NOMO-1 treated with DMSO at 0.1 percent for 48 hours (cell line): ENCODE data around the gene GRPEL1.

Experiments
- DNase-seq: peaks from one replicate; lab custom pipeline; 2025; ENCODE audit not compliant: unreplicated experiment; lab: John Stamatoyannopoulos, UW

The GRPEL1 gene

DNA sequence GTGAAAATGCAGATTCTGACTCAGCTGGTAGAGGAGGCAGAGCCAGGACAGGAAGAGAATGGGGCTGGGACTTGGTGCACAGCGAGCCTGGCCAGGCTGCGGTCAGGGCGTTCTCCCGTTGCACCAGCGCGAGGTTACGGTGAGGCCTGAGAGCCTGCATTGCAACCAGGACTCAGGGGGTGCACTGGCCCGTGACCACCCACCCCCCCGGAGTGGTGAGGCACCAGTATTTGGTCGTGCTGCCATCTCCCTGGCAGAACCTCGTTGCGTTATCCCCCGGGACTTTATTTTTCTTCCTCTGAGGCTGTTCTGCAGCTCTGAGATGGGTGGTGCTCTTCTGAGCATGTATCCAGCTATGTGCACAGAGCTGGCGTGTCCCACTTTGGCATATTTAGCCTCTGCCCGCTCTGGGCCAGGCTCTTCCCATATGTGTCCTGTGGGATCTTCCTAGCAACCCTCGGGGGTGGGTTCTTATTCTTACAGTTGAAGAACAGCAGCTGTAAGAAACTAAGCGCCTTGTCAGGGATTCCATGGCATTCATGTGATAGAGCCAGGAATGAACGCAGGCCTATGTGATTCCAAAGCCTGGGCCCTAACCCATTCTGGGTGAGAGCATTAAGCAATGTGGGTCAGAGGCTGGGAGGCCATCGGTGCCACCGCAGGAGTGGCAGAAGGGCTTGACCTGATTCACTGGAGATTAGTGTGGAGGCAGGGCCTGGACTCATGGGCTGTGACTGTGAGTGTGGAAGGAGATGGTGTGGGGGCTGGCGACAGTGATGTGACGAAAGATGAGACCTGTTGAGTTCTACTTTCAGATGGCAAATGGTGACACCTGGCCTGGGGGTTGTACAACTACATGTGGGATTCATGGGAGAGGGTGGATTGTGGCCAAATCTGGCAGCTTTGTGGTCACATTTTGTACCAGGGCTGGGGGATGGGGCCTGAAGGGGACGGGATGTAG is 21.6 kb downstream of the GRPEL1 start:
- DNase-seq = no peak

DNA sequence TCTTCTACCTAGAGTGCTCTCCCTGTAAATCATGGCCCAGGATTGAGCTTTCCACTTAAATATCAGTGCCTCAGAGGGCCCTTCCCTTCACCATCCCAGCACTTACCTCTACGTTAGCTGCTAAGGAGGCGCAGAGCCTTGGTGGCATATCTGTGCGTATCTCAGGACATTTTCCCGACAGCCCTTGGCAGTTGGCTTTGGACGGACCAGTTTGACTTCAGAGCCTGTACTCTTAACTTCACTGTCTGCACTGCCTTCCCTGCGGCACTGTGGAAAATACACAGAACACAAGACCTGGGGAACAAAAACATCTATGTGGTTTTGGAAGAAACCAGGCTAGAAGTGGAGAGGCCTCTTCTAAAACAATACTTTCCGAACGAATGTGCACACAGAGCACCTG is 22.3 kb downstream of the GRPEL1 start:
- DNase-seq = no peak

DNA sequence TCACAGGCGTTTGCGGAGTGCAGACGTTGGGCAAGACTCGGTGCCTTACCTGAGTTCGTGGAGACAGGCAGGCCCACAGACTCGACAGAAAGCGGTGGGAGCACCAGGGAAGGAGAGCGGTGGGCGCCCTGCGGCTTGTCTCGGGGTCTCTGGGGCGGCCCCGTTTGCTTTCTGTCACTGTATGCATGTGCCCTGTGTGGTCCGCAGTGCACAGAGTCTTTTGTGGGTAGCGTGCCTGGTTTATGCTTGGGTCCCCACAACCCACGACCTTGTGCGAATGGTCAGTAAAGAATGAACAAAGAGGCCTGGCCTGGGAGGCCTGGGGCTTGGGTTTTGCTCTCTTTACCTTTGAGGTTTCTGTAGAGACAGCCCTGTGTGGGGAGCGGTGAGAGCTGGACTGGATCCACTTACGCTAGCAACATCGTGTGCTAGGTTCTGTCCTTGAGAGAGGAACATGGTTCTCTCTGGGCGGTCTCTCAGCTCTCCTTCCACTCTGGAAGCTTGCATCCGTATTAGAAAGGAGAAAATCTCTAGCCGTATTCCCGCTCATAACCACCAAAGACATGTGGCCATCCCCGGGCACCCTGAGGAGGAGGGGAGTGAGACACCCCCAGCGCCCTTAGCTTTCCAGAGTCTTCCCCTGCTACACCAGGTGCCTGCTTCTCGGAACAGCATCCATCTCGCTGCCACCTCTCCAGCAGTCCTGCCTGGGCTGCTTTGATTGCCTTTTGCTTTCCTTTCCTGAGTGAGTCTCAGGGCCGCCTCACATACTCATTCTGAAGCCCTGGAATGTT is 23.5 kb downstream of the GRPEL1 start:
- no peak for DNase-seq

GRCh38 chr4:7043284-7044136 is 24.4 kb downstream of the GRPEL1 start, which contains the start of gene TADA2B:
TADA2B (plus strand) TSS chr4:7043372; CDS start chr4:7043580, 208 bp downstream.
- peak; percentile 28 for DNase-seq

DNA sequence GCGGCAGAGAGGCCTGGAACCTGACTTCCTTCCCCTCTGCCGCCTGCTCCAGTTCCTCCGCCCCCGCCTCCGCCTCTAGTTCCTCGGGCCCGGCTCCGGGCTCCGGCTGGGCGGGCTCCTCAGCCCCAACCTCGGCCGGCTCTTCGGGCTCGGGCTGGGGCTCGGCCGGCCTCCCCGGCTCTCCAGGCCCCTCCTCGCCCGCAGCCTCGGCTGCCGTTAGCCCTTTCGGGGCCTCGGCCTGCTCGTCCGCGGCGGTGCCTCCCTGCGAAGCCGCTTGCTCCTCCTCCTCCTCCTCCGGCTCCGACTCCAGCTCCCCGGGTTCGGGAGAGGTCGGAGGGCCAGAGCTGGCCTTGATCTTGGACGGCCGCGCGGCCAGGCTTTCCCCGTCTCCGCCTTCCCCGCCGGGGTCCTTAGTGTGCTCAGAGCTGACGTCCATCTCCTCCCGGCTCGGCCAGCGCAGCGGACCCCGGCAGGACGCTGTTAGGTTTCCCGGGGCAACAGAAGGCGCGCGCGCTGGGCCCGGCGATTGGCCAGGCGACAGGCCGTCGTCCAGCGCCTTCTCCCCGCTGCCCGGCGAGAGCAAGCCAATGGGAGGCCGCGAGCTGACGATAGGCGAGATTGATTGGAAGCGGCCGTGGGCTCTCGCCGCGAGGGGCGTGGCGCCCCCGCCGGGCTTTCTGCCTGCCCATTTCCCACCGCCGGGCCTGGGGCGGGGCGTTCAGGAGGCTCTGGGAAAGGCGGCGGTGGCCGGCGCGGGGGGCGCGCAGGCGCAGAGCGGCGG is 25.2 kb downstream of the GRPEL1 start:
- peak; percentile 97 for DNase-seq

DNA sequence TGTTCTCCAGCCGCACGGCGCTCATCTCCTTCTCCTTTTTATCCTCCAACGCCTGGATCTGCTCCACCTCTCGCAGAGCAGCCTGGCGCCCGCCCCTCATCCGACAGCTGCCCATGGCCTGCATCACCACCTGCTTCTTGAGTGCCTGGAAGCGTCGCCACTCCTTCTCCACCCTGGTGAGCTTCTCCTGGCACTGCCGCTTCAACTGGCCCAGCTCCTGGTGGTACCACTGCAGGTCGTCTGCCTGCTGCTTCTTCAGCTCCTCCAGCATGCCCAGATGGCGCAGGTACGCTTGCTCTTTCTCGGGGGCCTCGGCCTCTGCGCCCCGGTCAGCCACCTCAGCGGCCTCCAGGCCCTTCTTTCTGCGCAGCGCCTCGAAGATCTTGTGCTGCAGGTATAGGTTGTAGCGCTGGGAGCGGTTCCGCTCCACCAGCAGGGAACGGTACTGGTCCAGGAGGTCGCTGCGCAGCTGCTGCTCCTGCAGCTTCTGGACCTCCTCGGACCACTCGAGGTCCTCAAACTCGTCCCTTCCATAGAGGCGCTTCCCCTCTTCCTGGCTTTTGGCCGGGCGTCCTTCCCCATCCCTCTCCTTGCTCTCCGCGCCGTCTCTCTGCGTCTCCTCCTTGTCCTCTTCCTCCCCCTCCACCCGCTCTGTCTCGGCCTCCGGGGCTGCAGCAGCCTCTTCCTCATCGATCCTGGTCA is 25.9 kb downstream of the GRPEL1 start:
- no peak for DNase-seq

DNA sequence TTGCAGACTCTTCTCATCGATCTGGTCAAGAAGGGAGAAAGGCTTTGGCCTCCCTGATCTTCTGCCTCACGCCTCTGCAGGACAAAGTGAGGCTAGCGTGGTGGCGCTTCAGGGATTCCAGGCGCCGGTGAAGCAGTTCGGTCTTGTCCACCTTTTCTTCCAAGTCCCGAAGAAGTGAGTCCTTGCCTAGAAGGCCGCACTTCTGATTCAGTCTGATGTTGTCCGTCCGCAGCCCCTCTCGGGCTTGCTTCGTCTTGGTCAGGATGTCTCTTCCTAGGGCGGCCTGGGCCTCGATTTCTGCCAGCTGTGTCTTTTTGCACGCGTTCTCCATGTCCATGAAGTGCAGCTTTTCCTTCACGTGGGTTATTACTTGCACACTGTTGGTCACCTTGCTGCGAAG is 26.6 kb downstream of the GRPEL1 start:
- no peak for DNase-seq

- peak; percentile 78 for DNase-seq
These were observed 27.1 kb downstream of the GRPEL1 start for GRCh38 chr4:7040765-7041164.

DNA sequence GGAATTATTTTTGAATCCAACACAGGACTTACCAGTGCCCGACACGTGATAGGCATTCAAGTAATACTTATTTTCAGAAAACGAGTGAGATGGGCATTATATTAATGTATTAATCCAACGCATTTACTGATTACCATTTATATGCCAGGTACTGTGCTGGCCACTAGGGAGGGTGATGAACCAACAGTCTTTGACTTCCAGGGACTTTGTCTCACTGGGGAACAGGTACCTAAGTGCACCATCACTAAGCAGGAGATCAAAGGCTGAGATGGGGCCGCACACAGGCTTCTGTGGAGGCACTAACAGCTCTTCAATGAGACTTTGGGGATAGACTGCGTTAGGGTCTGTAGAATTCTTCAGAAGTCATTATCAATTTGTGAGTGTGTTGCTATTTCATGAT is 30.4 kb downstream of the GRPEL1 start:
- no peak for DNase-seq

DNA sequence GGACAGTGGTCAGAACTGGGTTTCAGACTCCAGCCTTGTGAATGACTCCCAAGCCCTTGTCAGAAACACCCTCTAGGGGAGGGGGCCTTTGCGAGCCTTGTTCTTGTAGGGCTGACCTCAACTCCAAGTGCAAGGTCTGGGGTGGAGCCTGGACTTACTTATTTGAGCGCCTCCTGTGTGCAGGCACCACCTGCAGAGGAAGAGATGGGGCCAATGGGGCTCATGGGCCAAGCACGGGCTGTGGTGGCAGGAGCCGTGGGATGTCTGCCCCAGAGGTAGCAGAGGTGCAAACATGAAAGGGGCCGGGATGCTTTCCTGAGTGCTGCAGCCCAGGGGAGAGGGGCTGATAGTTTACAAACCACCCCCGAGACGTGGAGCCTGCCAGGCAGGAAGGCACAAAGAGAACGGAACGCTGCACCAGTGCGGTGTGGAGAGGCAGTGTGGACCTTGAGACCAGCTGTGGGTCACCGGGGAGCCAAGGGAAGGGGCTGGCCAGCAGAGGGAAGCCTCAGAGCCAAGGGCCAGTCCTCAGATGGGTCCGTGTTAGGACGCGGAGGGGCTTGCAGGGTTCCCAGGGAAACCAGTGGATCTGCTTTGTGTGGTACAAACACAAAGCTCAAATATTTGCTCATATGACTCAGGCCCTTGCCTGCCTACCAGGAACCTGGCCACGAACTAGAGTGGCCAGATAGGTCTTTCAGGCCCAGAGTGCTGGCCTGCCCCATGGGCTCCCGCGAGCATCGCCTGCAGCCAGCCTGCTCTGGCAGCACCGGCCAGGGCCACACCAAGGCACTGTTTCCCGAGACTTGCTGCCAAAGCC is 33.4 kb downstream of the GRPEL1 start:
- no peak for DNase-seq

DNA sequence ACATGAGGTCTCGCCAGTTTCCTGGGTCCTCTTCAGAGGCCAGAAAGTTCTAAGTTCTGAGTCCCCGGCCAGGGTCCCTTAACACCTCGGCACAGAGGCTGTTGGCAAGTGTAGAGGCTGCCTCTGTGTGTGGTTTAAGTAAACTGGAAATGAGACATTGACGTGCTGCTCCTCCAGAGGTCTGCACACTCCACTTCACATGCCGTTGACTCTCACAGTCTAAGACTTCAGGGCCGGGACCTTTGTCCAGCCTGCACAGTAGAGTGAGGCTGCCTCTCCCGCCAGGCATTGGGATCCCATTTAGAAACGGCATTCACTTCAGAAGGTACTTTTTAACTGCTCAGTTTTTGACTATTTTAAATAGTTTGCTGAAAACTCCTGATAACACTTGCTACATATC is 35.3 kb downstream of the GRPEL1 start:
- no peak for DNase-seq

GRCh38 chr4:7031558-7032449 is 36.1 kb downstream of the GRPEL1 start:
- DNase-seq = no peak

DNA sequence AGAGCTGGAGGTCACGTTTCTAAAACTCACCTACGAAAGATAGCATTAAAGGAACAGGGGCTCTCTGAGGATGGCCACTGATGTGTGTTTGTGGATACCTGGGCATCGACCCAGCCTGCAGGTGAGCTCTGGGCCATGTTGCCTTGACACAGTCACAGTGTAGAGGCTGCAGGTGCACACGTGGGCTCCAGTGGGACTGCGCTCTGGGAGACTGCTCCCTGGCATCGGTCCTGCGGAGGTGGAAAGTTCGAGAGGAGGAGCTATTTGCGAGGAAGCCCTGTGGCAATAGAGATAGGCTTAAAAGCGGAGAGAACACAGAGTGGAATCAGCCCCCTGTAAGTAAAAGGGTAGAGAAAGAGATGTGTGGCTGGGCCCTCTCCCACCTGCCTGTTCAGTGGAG is 37.0 kb downstream of the GRPEL1 start:
- DNase-seq = no peak

DNA sequence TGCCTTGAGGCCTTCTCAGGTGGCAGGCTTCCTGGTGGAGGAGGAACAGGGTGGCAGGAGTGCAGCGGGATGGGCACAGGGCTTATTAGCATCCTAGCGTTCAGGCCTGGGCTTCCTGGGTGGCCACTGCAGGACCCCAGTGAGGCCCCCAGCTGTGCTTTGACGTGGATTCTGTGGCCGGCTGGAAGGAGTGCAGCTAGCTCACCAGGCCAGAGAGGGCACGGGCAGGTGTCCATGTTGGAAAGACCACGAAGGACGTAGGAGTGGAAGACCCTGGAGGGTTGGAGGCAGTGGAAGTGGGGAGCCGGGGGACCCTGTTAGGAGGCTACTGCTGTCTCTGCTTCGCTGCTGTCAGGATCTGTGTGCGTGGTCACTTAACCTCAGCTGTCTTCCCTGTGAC is 37.9 kb downstream of the GRPEL1 start:
- no peak for DNase-seq

GRCh38 chr4:7029212-7029611 is 38.7 kb downstream of the GRPEL1 start:
- DNase-seq = no peak

DNA sequence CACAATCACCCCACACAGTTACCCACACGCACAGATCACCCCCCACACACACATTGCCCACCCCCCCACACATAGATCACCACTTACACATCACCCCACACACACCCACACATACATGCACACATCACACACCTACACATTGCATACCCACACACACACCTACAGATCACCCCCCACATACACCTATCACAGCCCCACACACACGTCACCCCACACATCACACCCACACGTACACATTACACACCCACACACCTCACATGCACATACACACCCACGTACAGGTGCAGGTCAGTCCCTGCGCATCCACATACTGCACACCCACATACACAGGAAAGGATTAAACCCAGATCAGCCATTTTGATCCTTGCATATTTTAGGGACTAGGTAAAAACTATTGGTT is 40.0 kb downstream of the GRPEL1 start:
- DNase-seq = no peak

DNA sequence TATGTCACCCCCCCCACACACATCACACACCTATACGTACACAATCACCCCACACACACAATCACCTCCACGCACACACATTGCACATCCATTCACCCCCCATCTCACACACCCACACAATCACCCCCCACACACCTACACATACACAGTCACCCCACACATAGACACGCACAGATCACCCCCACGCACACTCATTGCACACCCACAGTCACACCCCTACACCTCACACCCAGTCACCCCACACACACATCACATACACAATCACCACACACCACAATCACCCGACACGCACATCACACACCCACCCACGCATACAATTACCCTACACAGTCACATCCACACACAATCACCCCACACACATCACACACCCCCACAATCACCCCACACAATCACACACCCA is 40.6 kb downstream of the GRPEL1 start:
- no peak for DNase-seq

DNA sequence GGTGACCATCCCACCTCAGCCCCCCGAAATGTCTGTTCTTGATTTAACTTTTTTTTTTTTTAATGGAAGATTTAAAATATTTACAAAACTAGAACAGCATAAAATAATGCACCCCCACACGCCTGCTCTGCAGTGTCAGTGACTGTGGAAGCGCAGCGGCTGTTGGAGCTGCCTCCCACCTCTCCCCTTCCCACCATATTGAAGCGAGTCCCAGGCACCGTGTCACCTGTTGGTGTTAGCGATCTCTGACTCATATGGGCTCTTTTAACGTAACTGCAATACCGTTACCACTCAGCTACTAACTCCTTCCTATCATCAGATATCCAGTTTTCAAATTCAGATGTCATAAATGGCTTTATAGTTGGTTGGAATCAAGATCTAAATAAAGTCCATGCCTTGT is 41.8 kb downstream of the GRPEL1 start:
- no peak for DNase-seq
